Panc1 (cell line): Measurements from ENCODE around the gene MST1R. TPM values are rescaled to one million over a fixed set of nuclear protein-coding genes. Genes with fewer than 3 reads are reported as not detected.
"Not testable (repeated sequence)": the region's sequence is repeated elsewhere in the genome, so short reads cannot be mapped to it uniquely, and the experiment has no call there.

Experiments
- ATAC-seq: fragments of 200-7000 bp; cut with Tn5 transposase; 2 replicates; pipeline ENCODE4 v1.9.1; 2020; ENCODE audit warnings: mild to moderate bottlenecking, moderate library complexity
- BruUV-seq: library from RNA; stranded (reverse); fragments of 400-500 nt; replicated peaks from 2 replicates; lab custom pipeline; 2021; lab: Mats Ljungman, UMichigan
- CTCF ChIA-PET: fragments of 300-600 bp; sonication (Branson Sonifier 250); formaldehyde crosslinking; loops from one replicate; lab custom pipeline; 2022; ENCODE audit warnings: antibody characterized with exemption; lab: Charles Lee
- POLR2A ChIA-PET: fragments of 300-600 bp; sonication (Branson Sonifier 250); formaldehyde crosslinking; loops from one replicate; lab custom pipeline; 2022; ENCODE audit warnings: antibody characterized with exemption; lab: Charles Lee
- DNase-seq: peaks from one replicate; pipeline ENCODE4 v3.0.0-alpha.2; 2010; ENCODE audit warnings: low read depth, low spot score
- H3K27ac ChIP-seq: 2 replicates; pipeline ENCODE4 v1.5.1; 2011; ENCODE audit warnings: mild to moderate bottlenecking, low read length, inconsistent platforms
- H3K27me3 ChIP-seq: fragments of 200-500 bp; sonication (Bioruptor generic); 2 replicates; pipeline ENCODE4 v1.6.0; 2014; ENCODE audit warnings: low read length, inconsistent platforms; ENCODE audit not compliant: control insufficient read depth, insufficient read depth
- H3K36me3 ChIP-seq: fragments of 200-500 bp; sonication (Bioruptor generic); 2 replicates; pipeline ENCODE4 v1.5.1; 2014; ENCODE audit warnings: inconsistent platforms, mild to moderate bottlenecking, low read length, moderate library complexity; ENCODE audit not compliant: control insufficient read depth, insufficient read depth
- H3K4me1 ChIP-seq: 2 replicates; pipeline ENCODE4 v1.5.1; 2011; ENCODE audit warnings: inconsistent platforms, mild to moderate bottlenecking, low read length, moderate library complexity; ENCODE audit not compliant: control insufficient read depth, insufficient read depth
- H3K4me3 ChIP-seq, 2 experiments: 2 replicates each; pipeline ENCODE4 v1.5.1; 2011 to 2012; ENCODE audit warnings: low read depth in 2 of 2, low read length in 2 of 2, mild to moderate bottlenecking in 2 of 2, inconsistent platforms in 1 of 2, moderate library complexity in 1 of 2
- H3K9me3 ChIP-seq: fragments of 200-500 bp; sonication (Bioruptor generic); 2 replicates; pipeline ENCODE4 v1.5.1; 2014; ENCODE audit warnings: low read depth, mild to moderate bottlenecking, inconsistent platforms, low read length, moderate library complexity; ENCODE audit not compliant: control insufficient read depth, insufficient read depth
- POLR2AphosphoS5 ChIP-seq: IDR thresholded peaks from 2 replicates; pipeline ENCODE4 v1.6.1; 2012; ENCODE audit warnings: mild to moderate bottlenecking, low read depth, low read length, moderate library complexity
- SIN3A ChIP-seq: IDR thresholded peaks from 2 replicates; pipeline ENCODE4 v1.6.1; 2012; ENCODE audit warnings: low read depth, mild to moderate bottlenecking, low read length, moderate library complexity, borderline replicate concordance; ENCODE audit not compliant: insufficient read depth
- TCF7L2 ChIP-seq: IDR thresholded peaks from 2 replicates; pipeline ENCODE4 v1.6.1; 2011; ENCODE audit warnings: mild to moderate bottlenecking, low read depth, low read length, inconsistent platforms
- in situ Hi-C: cut with HindIII; loops from 2 replicates; pipeline ENCODE4 v1.10.0; 2016; ENCODE audit warnings: low sequenced_read_pairs, low pct_unique_long_range_greater_than_20kb
- intact Hi-C: fragments of 100-400 bp; cut with micrococcal nuclease; formaldehyde crosslinking; loops from one replicate; pipeline ENCODE4 v1.10.0; 2022; ENCODE audit not compliant: unreplicated experiment
- total RNA-seq: library from RNA; stranded (reverse); gene quantifications from one replicate; pipeline ENCODE4 v1.2.1, GENCODE V29; 2021; ENCODE audit not compliant: unreplicated experiment
- TF ChIP-seq, protein P1 (sequence below), 2 experiments: IDR thresholded peaks; 2 replicates each; pipeline ENCODE4 v1.6.1; 2011 to 2012; ENCODE audit warnings: low read depth in 2 of 2, control low read depth in 1 of 2, low read length in 1 of 2, mild to moderate bottlenecking in 1 of 2, moderate library complexity in 1 of 2; ENCODE audit not compliant: insufficient read depth in 1 of 2
- TF ChIP-seq, protein P2 (sequence below): fragments of 450-650 bp; IDR thresholded peaks from 2 replicates; pipeline ENCODE4 v1.5.1; 2017; ENCODE audit warnings: mild to moderate bottlenecking

MST1R gene
- total RNA-seq, 1 experiment from 2014 or later, result 27.5 TPM

DNA sequence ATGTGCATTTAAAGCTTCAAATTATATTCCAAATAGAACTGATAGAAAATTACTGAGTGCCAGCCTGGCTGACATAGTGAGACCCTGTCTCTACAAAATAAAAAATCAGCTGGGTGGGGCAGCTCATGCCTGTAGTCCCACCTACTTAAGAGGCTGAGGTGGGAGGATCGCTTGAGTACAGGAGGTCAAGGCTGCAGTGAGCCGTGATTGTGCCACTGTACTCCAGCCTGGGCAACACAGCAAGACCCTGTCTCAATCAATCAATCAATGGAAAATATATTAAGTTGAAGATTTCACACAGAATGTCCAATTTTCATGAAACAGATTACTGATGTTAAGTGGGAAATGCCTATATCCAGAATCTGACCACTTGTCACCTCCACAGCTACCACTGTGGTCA, 21.8 kb upstream of the MST1R start:
- in situ Hi-C loops (no loop called here), intact Hi-C loops (no loop called here)
- Histone ChIP-seq H3K9me3 (no peaks in the 10 kb centered on the region), H3K4me3 (no peak overlapping the region), H3K36me3 (no peaks in the 10 kb centered on the region), H3K4me1 (0 out of 2 replicates have a peak, but pooled peaks cover 6% of the 10 kb centered on the region), H3K27ac (no peak overlapping the region), H3K27me3 (no peaks in the 10 kb centered on the region)
- DNase-seq (no peak), ATAC-seq (no peak)
- ChIA-PET CTCF (no interaction called here), POLR2A (no interaction called here)
- no TSS peak for BruUV-seq
- TF ChIP-seq POLR2AphosphoS5, result no peak
- TF ChIP-seq, protein P1, sequence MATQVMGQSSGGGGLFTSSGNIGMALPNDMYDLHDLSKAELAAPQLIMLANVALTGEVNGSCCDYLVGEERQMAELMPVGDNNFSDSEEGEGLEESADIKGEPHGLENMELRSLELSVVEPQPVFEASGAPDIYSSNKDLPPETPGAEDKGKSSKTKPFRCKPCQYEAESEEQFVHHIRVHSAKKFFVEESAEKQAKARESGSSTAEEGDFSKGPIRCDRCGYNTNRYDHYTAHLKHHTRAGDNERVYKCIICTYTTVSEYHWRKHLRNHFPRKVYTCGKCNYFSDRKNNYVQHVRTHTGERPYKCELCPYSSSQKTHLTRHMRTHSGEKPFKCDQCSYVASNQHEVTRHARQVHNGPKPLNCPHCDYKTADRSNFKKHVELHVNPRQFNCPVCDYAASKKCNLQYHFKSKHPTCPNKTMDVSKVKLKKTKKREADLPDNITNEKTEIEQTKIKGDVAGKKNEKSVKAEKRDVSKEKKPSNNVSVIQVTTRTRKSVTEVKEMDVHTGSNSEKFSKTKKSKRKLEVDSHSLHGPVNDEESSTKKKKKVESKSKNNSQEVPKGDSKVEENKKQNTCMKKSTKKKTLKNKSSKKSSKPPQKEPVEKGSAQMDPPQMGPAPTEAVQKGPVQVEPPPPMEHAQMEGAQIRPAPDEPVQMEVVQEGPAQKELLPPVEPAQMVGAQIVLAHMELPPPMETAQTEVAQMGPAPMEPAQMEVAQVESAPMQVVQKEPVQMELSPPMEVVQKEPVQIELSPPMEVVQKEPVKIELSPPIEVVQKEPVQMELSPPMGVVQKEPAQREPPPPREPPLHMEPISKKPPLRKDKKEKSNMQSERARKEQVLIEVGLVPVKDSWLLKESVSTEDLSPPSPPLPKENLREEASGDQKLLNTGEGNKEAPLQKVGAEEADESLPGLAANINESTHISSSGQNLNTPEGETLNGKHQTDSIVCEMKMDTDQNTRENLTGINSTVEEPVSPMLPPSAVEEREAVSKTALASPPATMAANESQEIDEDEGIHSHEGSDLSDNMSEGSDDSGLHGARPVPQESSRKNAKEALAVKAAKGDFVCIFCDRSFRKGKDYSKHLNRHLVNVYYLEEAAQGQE (IDR thresholded peaks at IDR 0.05; ENCODE audit: insufficient read depth in 1 of 2, low read depth in 2 of 2, low read length in 1 of 2), result no peak
- no peak for TF ChIP-seq SIN3A
- TF ChIP-seq, protein P2, sequence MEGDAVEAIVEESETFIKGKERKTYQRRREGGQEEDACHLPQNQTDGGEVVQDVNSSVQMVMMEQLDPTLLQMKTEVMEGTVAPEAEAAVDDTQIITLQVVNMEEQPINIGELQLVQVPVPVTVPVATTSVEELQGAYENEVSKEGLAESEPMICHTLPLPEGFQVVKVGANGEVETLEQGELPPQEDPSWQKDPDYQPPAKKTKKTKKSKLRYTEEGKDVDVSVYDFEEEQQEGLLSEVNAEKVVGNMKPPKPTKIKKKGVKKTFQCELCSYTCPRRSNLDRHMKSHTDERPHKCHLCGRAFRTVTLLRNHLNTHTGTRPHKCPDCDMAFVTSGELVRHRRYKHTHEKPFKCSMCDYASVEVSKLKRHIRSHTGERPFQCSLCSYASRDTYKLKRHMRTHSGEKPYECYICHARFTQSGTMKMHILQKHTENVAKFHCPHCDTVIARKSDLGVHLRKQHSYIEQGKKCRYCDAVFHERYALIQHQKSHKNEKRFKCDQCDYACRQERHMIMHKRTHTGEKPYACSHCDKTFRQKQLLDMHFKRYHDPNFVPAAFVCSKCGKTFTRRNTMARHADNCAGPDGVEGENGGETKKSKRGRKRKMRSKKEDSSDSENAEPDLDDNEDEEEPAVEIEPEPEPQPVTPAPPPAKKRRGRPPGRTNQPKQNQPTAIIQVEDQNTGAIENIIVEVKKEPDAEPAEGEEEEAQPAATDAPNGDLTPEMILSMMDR, result no peak
- TF ChIP-seq TCF7L2, result no peak

- intact Hi-C loops, result no loop called here
- in situ Hi-C loops, result no loop called here
- no peaks in the 10 kb centered on the region for H3K27me3 ChIP-seq
- CTCF ChIA-PET, result no interaction called here
- no peaks in the 10 kb centered on the region for H3K4me1 ChIP-seq
- H3K9me3 ChIP-seq, result no peaks in the 10 kb centered on the region
- no peak for DNase-seq
- no peak overlapping the region for H3K4me3 ChIP-seq
- TF ChIP-seq SIN3A (no peak), POLR2AphosphoS5 (no peak)
- no TSS peak for BruUV-seq
- ATAC-seq, result no peak
- no peaks in the 10 kb centered on the region for H3K36me3 ChIP-seq
- no peak overlapping the region for H3K27ac ChIP-seq
- POLR2A ChIA-PET, result no interaction called here
Observed at GRCh38 chr3:49924683-49925082, 21.0 kb upstream of the MST1R start.

DNA sequence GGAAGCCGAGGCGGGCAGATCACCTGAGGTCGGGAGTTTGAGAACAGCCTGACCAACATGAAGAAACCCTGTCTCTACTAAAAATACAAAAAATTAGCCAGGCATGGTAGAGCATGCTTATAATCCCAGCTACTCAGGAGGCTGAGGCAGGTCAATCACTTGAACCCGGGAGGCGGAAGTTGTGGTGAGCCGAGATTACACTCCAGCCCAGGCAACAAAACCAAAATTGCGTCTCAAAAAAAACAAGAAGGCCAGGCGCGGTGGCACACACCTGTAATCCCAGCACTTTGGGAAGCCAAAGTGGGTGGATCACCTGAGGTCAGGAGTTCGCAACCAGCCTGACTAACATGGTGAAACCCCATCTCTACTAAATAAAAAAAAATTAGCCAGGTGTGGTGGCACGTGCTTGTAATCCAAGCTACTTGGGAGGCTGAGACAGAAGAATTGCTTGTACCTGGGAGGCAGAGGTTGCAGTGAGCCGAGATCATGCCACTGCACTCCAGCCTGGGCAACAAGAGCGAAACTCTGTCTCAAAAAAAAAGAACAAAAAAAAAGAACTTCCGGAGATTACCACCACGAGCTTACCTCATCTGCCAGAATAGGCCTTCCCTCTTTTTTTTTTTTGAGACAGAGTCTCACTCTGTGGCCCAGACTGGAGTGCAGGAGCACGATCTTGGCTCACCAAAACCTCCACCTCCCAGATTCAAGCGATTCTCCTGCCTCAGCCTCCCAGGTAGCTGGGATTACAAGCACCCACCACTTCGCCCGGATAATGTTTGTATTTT, 14.3 kb upstream of the MST1R start:
- POLR2A ChIA-PET, result interaction anchor here (0.7 kb wide), 1 partner anchor 62 kb away, joined by 3 read pairs; no protein-coding TSS in a partner anchor
- H3K4me1 ChIP-seq, intact Hi-C loops, in situ Hi-C loops, H3K27me3 ChIP-seq, CTCF ChIA-PET, H3K36me3 ChIP-seq, DNase-seq, ATAC-seq, BruUV-seq, H3K4me3 ChIP-seq, H3K27ac ChIP-seq, H3K9me3 ChIP-seq: not testable (repeated sequence)
